GM12872 (cell line): ENCODE data around the gene LRATD1.

Experiments used
- CTCF ChIP-seq: IDR thresholded peaks from 3 replicates; pipeline ENCODE4 v1.5.1; 2011; ENCODE audit warnings: low read depth, mild to moderate bottlenecking, low read length, moderate library complexity; ENCODE audit not compliant: insufficient read depth

The LRATD1 gene

GRCh38 chr2:14621906-14622549, 10.5 kb upstream of the LRATD1 start:
- no peak for TF ChIP-seq CTCF

GRCh38 chr2:14623237-14623636, 9.3 kb upstream of the LRATD1 start:
- TF ChIP-seq CTCF, result no peak

- TF ChIP-seq CTCF, result no peak
Observed at GRCh38 chr2:14626873-14627272, 5.6 kb upstream of the LRATD1 start.

- TF ChIP-seq CTCF, result no peak
Observed at GRCh38 chr2:14628901-14629300, 3.6 kb upstream of the LRATD1 start.

- TF ChIP-seq CTCF, result no peak
Observed at GRCh38 chr2:14631406-14632040, 994 bp upstream of the LRATD1 start.

GRCh38 chr2:14633061-14633460, 544 bp downstream of the LRATD1 start:
- no peak for TF ChIP-seq CTCF

GRCh38 chr2:14633461-14634181, 1.1 kb downstream of the LRATD1 start:
- no peak for TF ChIP-seq CTCF
